ENCODE data around the gene ADAMTS17. TPM values are rescaled to one million over a fixed set of nuclear protein-coding genes. Genes with fewer than 3 reads are reported as not detected.
"Not testable (repeated sequence)": the region's sequence is repeated elsewhere in the genome, so short reads cannot be mapped to it uniquely, and the experiment has no call there.

The ADAMTS17 gene
- total and polyA plus RNA-seq, 9 of the 15 experiments (the other 6 are each of a cell fraction or from before 2014, with no cell fraction given) = 0.01 to 0.14 (median 0.07) TPM; not detected in 6

GRCh38 chr15:99980752-99981151, 361.0 kb downstream of the ADAMTS17 start:
- WGBS (ENCODE audit: insufficient coverage, low coverage, missing lambda C conversion rate) = 2% methylated on average over 8 of the region's 12 CpGs
- H3K9me1 ChIP-seq (ENCODE audit: control insufficient read depth, insufficient read depth, low read length) = no peaks in the 10 kb centered on the region
- peaks cover 7 to 75% of the 10 kb centered on the region in 2 experiments; a peak in 4 of 5 replicates for H3K27me3 ChIP-seq (ENCODE audit: control insufficient read depth in 2 of 2, insufficient read depth in 2 of 2, low read length in 2 of 2)
- in situ Hi-C loops (cut with MboI) (no loop called here), intact Hi-C loops (cut with micrococcal nuclease) (no loop called here)
- BruUV-seq (replicated peaks) = no TSS peak
- ChIA-PET POLR2A (no interaction called here), CTCF (ENCODE audit: low intra/inter-chr PET ratio) (no interaction called here)
- no peaks in the 10 kb centered on the region for H3K9me3 ChIP-seq (replicated peaks; ENCODE audit: control insufficient read depth, insufficient read depth, low read depth, low read length)
- H2AFZ ChIP-seq (ENCODE audit: low read depth, low read length) = no peak overlapping the region
- H3K4me1 ChIP-seq (replicated peaks in 1 of 2; ENCODE audit: control insufficient read depth in 2 of 2, insufficient read depth in 2 of 2, low read length in 2 of 2) = peaks cover 0 to 3% of the 10 kb centered on the region in 2 experiments; a peak in 1 of 5 replicates
- no peaks in the 10 kb centered on the region; the same call in 1 of the 2 replicates for H4K20me1 ChIP-seq (replicated peaks; ENCODE audit: control insufficient read depth, insufficient read depth, low read length)
- no peak overlapping the region for H3K4me3 ChIP-seq
- no peaks in the 10 kb centered on the region for H3K36me3 ChIP-seq (ENCODE audit: control insufficient read depth, insufficient read depth, low read length)
- H3K79me2 ChIP-seq (ENCODE audit: control insufficient read depth, insufficient read depth, low read length) = no peaks in the 10 kb centered on the region
- TF ChIP-seq ZNF175 (CRISPR knock-in tag; IDR thresholded peaks at IDR 0.05; ENCODE audit: low read depth) = no peak
- TF ChIP-seq RBM15 (IDR thresholded peaks at IDR 0.05; ENCODE audit: insufficient read depth, low read length) = no peak
- TF ChIP-seq ZNF79 (CRISPR knock-in tag; IDR thresholded peaks at IDR 0.05; ENCODE audit: low read depth) = no peak
- TF ChIP-seq FOXP1 (CRISPR knock-in tag; IDR thresholded peaks at IDR 0.05) = no peak
- no peak for TF ChIP-seq ZNF143 (CRISPR knock-in tag; IDR thresholded peaks at IDR 0.05)
- no peak for TF ChIP-seq XRCC3 (IDR thresholded peaks at IDR 0.05)
- TF ChIP-seq HNRNPLL (IDR thresholded peaks at IDR 0.05; ENCODE audit: low read depth, low read length, poor library complexity, severe bottlenecking) = no peak
- no peak for TF ChIP-seq FIP1L1 (IDR thresholded peaks at IDR 0.05; ENCODE audit: low read depth, low read length, poor library complexity, severe bottlenecking)
- FAIRE-seq (no peak), ATAC-seq (no peak), DNase-seq (ENCODE audit: extremely low read depth in 1 of 4, low spot score in 3 of 4) (no peak)
- no peak overlapping the region for H3K4me2 ChIP-seq (ENCODE audit: insufficient read depth, low read length)
- no peak overlapping the region for H3K27ac ChIP-seq (ENCODE audit: extremely low read depth, low read depth, low read length)
- H3K9ac ChIP-seq (ENCODE audit: insufficient read depth in 1 of 2, low read depth in 2 of 2, low read length in 2 of 2) = no peak overlapping the region

- H3K4me1 ChIP-seq (replicated peaks in 1 of 2; ENCODE audit: control insufficient read depth in 2 of 2, insufficient read depth in 2 of 2, low read length in 2 of 2); H3K4me3 ChIP-seq; H3K27ac ChIP-seq (ENCODE audit: extremely low read depth, low read depth, low read length); H4K20me1 ChIP-seq (replicated peaks; ENCODE audit: control insufficient read depth, insufficient read depth, low read length); BruUV-seq (replicated peaks); DNase-seq (ENCODE audit: extremely low read depth in 1 of 4, low spot score in 3 of 4); in situ Hi-C loops (cut with MboI); ATAC-seq; H3K9ac ChIP-seq (ENCODE audit: insufficient read depth in 1 of 2, low read depth in 2 of 2, low read length in 2 of 2); H3K36me3 ChIP-seq (ENCODE audit: control insufficient read depth, insufficient read depth, low read length); H3K9me3 ChIP-seq (replicated peaks; ENCODE audit: control insufficient read depth, insufficient read depth, low read depth, low read length); H2AFZ ChIP-seq (ENCODE audit: low read depth, low read length); H3K4me2 ChIP-seq (ENCODE audit: insufficient read depth, low read length); CTCF ChIA-PET (ENCODE audit: low intra/inter-chr PET ratio); intact Hi-C loops (cut with micrococcal nuclease); H3K79me2 ChIP-seq (ENCODE audit: control insufficient read depth, insufficient read depth, low read length); POLR2A ChIA-PET; H3K9me1 ChIP-seq (ENCODE audit: control insufficient read depth, insufficient read depth, low read length); FAIRE-seq: not testable (repeated sequence)
- peaks cover 7 to 70% of the 10 kb centered on the region in 2 experiments; a peak in 4 of 5 replicates for H3K27me3 ChIP-seq (ENCODE audit: control insufficient read depth in 2 of 2, insufficient read depth in 2 of 2, low read length in 2 of 2)
- WGBS (ENCODE audit: insufficient coverage, low coverage, missing lambda C conversion rate) = 2% methylated on average over 5 of the region's 5 CpGs
Measured at GRCh38 chr15:99979886-99980285, 361.9 kb downstream of the ADAMTS17 start.
